ENCODE results near the gene RPS6KB1. TPM values are rescaled to one million over a fixed set of nuclear protein-coding genes. Genes with fewer than 3 reads are reported as not detected.
"Not testable (repeated sequence)": the region's sequence is repeated elsewhere in the genome, so short reads cannot be mapped to it uniquely, and the experiment has no call there.

The RPS6KB1 gene
- total RNA-seq, 1 donor from 2014 or later = 24.2 TPM

- no peak for DNase-seq (ENCODE audit: low read depth in 2 of 2)
Observed at GRCh38 chr17:59870482-59870881, 22.4 kb upstream of the RPS6KB1 start.

- DNase-seq (ENCODE audit: low read depth in 2 of 2) = no peak
Observed at GRCh38 chr17:59872351-59872750, 20.6 kb upstream of the RPS6KB1 start.

GRCh38 chr17:59873414-59873813 lies 19.5 kb upstream of the RPS6KB1 start:
- not testable (repeated sequence) for DNase-seq (ENCODE audit: low read depth in 2 of 2)

GRCh38 chr17:59874376-59874775 lies 18.5 kb upstream of the RPS6KB1 start:
- DNase-seq (ENCODE audit: low read depth in 2 of 2) = no peak

- no peak for DNase-seq (ENCODE audit: low read depth in 2 of 2)
Observed at GRCh38 chr17:59876107-59876506, 16.8 kb upstream of the RPS6KB1 start.

GRCh38 chr17:59877965-59878364 lies 15.0 kb upstream of the RPS6KB1 start:
- no peak for DNase-seq (ENCODE audit: low read depth in 2 of 2)

GRCh38 chr17:59878624-59879023 lies 14.3 kb upstream of the RPS6KB1 start:
- no peak for DNase-seq (ENCODE audit: low read depth in 2 of 2)

- no peak for DNase-seq (ENCODE audit: low read depth in 2 of 2)
Observed at GRCh38 chr17:59884861-59885260, 8.1 kb upstream of the RPS6KB1 start.

GRCh38 chr17:59888145-59888750 lies 4.7 kb upstream of the RPS6KB1 start:
- no peak for DNase-seq (ENCODE audit: low read depth in 2 of 2)

GRCh38 chr17:59890720-59891119 lies 2.2 kb upstream of the RPS6KB1 start:
- no peak for DNase-seq (ENCODE audit: low read depth in 2 of 2)

GRCh38 chr17:59892251-59892923 lies 534 bp upstream of the RPS6KB1 start:
- peak in 1 of 2 donors; percentile 11 for DNase-seq (ENCODE audit: low read depth in 2 of 2)

- DNase-seq (ENCODE audit: low read depth in 2 of 2) = peak; percentile 36
Observed at GRCh38 chr17:59893676-59894100, 767 bp downstream of the RPS6KB1 start.

- DNase-seq (ENCODE audit: low read depth in 2 of 2) = no peak
Observed at GRCh38 chr17:59897090-59897489, 4.2 kb downstream of the RPS6KB1 start.

- DNase-seq (ENCODE audit: low read depth in 2 of 2) = peak in 1 of 2 donors; percentile 61
Observed at GRCh38 chr17:59899099-59899498, 6.2 kb downstream of the RPS6KB1 start.

- DNase-seq (ENCODE audit: low read depth in 2 of 2) = no peak
Observed at GRCh38 chr17:59901604-59902003, 8.7 kb downstream of the RPS6KB1 start.

- no peak for DNase-seq (ENCODE audit: low read depth in 2 of 2)
Observed at GRCh38 chr17:59903455-59903854, 10.5 kb downstream of the RPS6KB1 start.

- no peak for DNase-seq (ENCODE audit: low read depth in 2 of 2)
Observed at GRCh38 chr17:59907467-59907866, 14.5 kb downstream of the RPS6KB1 start.

GRCh38 chr17:59914274-59914854 lies 21.4 kb downstream of the RPS6KB1 start:
- peak; percentile 53 to 65 for DNase-seq (ENCODE audit: low read depth in 2 of 2)

- DNase-seq (ENCODE audit: low read depth in 2 of 2) = no peak
Observed at GRCh38 chr17:59916446-59916845, 23.5 kb downstream of the RPS6KB1 start.

- not testable (repeated sequence) for DNase-seq (ENCODE audit: low read depth in 2 of 2)
Observed at GRCh38 chr17:59920637-59921036, 27.7 kb downstream of the RPS6KB1 start.

GRCh38 chr17:59930121-59930520 lies 37.2 kb downstream of the RPS6KB1 start:
- DNase-seq (ENCODE audit: low read depth in 2 of 2) = not testable (repeated sequence)

GRCh38 chr17:59930768-59931167 lies 37.8 kb downstream of the RPS6KB1 start:
- DNase-seq (ENCODE audit: low read depth in 2 of 2) = not testable (repeated sequence)

GRCh38 chr17:59933317-59933716 lies 40.4 kb downstream of the RPS6KB1 start:
- DNase-seq (ENCODE audit: low read depth in 2 of 2) = not testable (repeated sequence)
